Trophoblast cell (in vitro differentiated cells and primary cell): ENCODE measurements around the gene SDR9C7.
"Not testable (repeated sequence)": the region's sequence is repeated elsewhere in the genome, so short reads cannot be mapped to it uniquely, and the experiment has no call there.

Experiments used
- DNase-seq, 2 donors: peaks; one replicate each; pipeline ENCODE4 v3.0.0-alpha.2; 2016
- H2AFZ ChIP-seq: 2 replicates; pipeline ENCODE4 v1.6.1; 2013; ENCODE audit warnings: low read length, moderate library complexity, mild to moderate bottlenecking; ENCODE audit not compliant: insufficient read depth, poor library complexity
- H2AK5ac ChIP-seq: 2 replicates; pipeline ENCODE4 v1.6.1; 2013; ENCODE audit warnings: mild to moderate bottlenecking, low read length
- H2BK120ac ChIP-seq: 2 replicates; pipeline ENCODE4 v1.6.1; 2013; ENCODE audit warnings: low read length, mild to moderate bottlenecking, moderate library complexity; ENCODE audit not compliant: insufficient read depth, poor library complexity
- H2BK12ac ChIP-seq: 2 replicates; pipeline ENCODE4 v1.6.1; 2013; ENCODE audit warnings: mild to moderate bottlenecking, low read length, moderate library complexity
- H2BK5ac ChIP-seq: 2 replicates; pipeline ENCODE4 v1.6.1; 2013; ENCODE audit warnings: low read length, low read depth, moderate library complexity, mild to moderate bottlenecking; ENCODE audit not compliant: poor library complexity
- H3K14ac ChIP-seq: 2 replicates; pipeline ENCODE4 v1.6.1; 2013; ENCODE audit warnings: mild to moderate bottlenecking, low read length
- H3K18ac ChIP-seq: 2 replicates; pipeline ENCODE4 v1.6.1; 2013; ENCODE audit warnings: mild to moderate bottlenecking, low read length
- H3K23ac ChIP-seq: 2 replicates; pipeline ENCODE4 v1.6.1; 2013; ENCODE audit warnings: low read length
- H3K27ac ChIP-seq: 2 replicates; pipeline ENCODE4 v1.5.1; 2013; ENCODE audit warnings: low read depth, mild to moderate bottlenecking, inconsistent platforms, low read length, moderate library complexity
- H3K27me3 ChIP-seq: 2 replicates; pipeline ENCODE4 v1.6.1; 2013; ENCODE audit warnings: inconsistent platforms, mild to moderate bottlenecking, low read length, moderate library complexity; ENCODE audit not compliant: insufficient read depth
- H3K36me3 ChIP-seq, 2 experiments: 1 replicate in 1 of 2; 2 replicates in 1 of 2; pipeline ENCODE4 v1.6.1; 2013; ENCODE audit warnings: low read length in 2 of 2, mild to moderate bottlenecking in 2 of 2, moderate library complexity in 1 of 2; ENCODE audit not compliant: insufficient read depth in 2 of 2, control insufficient read depth in 1 of 2
- H3K4ac ChIP-seq: 2 replicates; pipeline ENCODE4 v1.6.1; 2013; ENCODE audit warnings: low read depth, mild to moderate bottlenecking, low read length, moderate library complexity
- H3K4me1 ChIP-seq, 2 experiments: 1 replicate in 1 of 2; 2 replicates in 1 of 2; pipeline ENCODE4 v1.6.1; 2013; ENCODE audit warnings: low read length in 2 of 2, mild to moderate bottlenecking in 2 of 2, moderate library complexity in 1 of 2; ENCODE audit not compliant: insufficient read depth in 2 of 2, control insufficient read depth in 1 of 2
- H3K4me2 ChIP-seq: 2 replicates; pipeline ENCODE4 v1.6.1; 2013; ENCODE audit warnings: inconsistent platforms, mild to moderate bottlenecking, low read length, moderate library complexity
- H3K4me3 ChIP-seq: 2 replicates; pipeline ENCODE4 v1.5.1; 2013; ENCODE audit warnings: mild to moderate bottlenecking, low read depth, low read length, inconsistent platforms
- H3K79me1 ChIP-seq: one replicate; pipeline ENCODE4 v1.6.1; 2013; ENCODE audit warnings: low read length
- H3K79me2 ChIP-seq: 2 replicates; pipeline ENCODE4 v1.6.1; 2013; ENCODE audit warnings: low read length, mild to moderate bottlenecking; ENCODE audit not compliant: control insufficient read depth, insufficient read depth, poor library complexity
- H3K9ac ChIP-seq: 2 replicates; pipeline ENCODE4 v1.6.1; 2013; ENCODE audit warnings: mild to moderate bottlenecking, low read length
- H3K9me3 ChIP-seq: 2 replicates; pipeline ENCODE4 v1.6.1; 2013; ENCODE audit warnings: low read depth, mild to moderate bottlenecking, control low read depth, inconsistent platforms, low read length; ENCODE audit not compliant: insufficient read depth
- H4K12ac ChIP-seq: 2 replicates; pipeline ENCODE4 v1.6.1; 2013; ENCODE audit warnings: low read depth, mild to moderate bottlenecking, low read length, moderate library complexity
- H4K8ac ChIP-seq: 2 replicates; pipeline ENCODE4 v1.6.1; 2013; ENCODE audit warnings: low read depth, mild to moderate bottlenecking, low read length, moderate library complexity
- H4K91ac ChIP-seq: one replicate; pipeline ENCODE4 v1.6.1; 2013; ENCODE audit warnings: low read depth, mild to moderate bottlenecking, low read length, moderate library complexity
- WGBS: extraction: QIAGEN DNeasy Blood & Tissue Kit; methylation state at CpG from one replicate; pipeline ENCODE4 v1.1.7; 2013; ENCODE audit warnings: missing lambda C conversion rate; ENCODE audit not compliant: insufficient read length, insufficient coverage; ENCODE audit errors: extremely low coverage; 5-methylcytosine and 5-hydroxymethylcytosine counted together

Gene SDR9C7

DNA sequence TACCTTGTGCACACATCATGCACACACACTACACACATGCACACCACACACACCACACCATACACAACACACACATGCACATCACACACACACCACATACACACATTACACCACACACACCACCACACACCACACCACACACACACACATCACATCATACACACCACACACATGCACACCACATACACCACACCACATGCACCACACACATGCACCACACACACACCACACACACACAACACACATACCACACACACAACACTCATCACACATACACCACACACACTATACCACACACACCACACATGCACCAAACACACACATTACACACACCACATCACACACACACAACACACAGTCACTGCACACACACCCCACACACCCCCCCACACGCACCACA is 38.1 kb downstream of the SDR9C7 start:
- 100% methylated on average over 1 of the region's 1 CpG for WGBS
- no peak overlapping the region for H2BK12ac ChIP-seq

GRCh38 chr12:56894698-56895368 is 39.4 kb downstream of the SDR9C7 start:
- H3K4ac ChIP-seq: no peak overlapping the region
- no peak overlapping the region for H3K4me2 ChIP-seq
- no peak overlapping the region for H2BK120ac ChIP-seq
- H3K4me1 ChIP-seq: no peaks in the 10 kb centered on the region
- no peak overlapping the region for H4K91ac ChIP-seq
- no peak overlapping the region for H3K23ac ChIP-seq
- H2BK5ac ChIP-seq: no peak overlapping the region
- H3K9me3 ChIP-seq: peaks cover 7% of the 10 kb centered on the region
- H2BK12ac ChIP-seq: no peak overlapping the region
- no peak overlapping the region for H3K18ac ChIP-seq
- H3K4me3 ChIP-seq: no peak overlapping the region
- no peaks in the 10 kb centered on the region for H3K36me3 ChIP-seq
- H3K9ac ChIP-seq: no peak overlapping the region
- no peaks in the 10 kb centered on the region for H3K27me3 ChIP-seq
- no peak overlapping the region for H3K14ac ChIP-seq
- no CpG with 5 or more reads among the region's 5 CpGs for WGBS
- H3K79me2 ChIP-seq: no peaks in the 10 kb centered on the region
- no peak overlapping the region for H3K27ac ChIP-seq
- no peak overlapping the region for H4K8ac ChIP-seq
- no peak overlapping the region for H2AK5ac ChIP-seq
- no peaks in the 10 kb centered on the region for H3K79me1 ChIP-seq
- no peak overlapping the region for H4K12ac ChIP-seq
- no peak overlapping the region for H2AFZ ChIP-seq
- no peak for DNase-seq

More for the DNA sequence above, 38.1 kb downstream of the SDR9C7 start:
- Histone ChIP-seq H3K18ac (no peak overlapping the region), H3K79me1 (no peaks in the 10 kb centered on the region), H3K4ac (no peak overlapping the region), H3K79me2 (no peaks in the 10 kb centered on the region), H2AFZ (no peak overlapping the region), H3K9ac (no peak overlapping the region), H3K4me1 (no peaks in the 10 kb centered on the region), H4K91ac (no peak overlapping the region), H4K12ac (no peak overlapping the region), H3K36me3 (no peaks in the 10 kb centered on the region), H3K27me3 (no peaks in the 10 kb centered on the region), H2BK5ac (no peak overlapping the region), H3K9me3 (peaks cover 17% of the 10 kb centered on the region), H2AK5ac (no peak overlapping the region), H3K27ac (no peak overlapping the region), H2BK120ac (no peak overlapping the region), H3K4me3 (peak overlapping the region; percentile 55), H4K8ac (no peak overlapping the region), H3K4me2 (no peak overlapping the region), H3K14ac (no peak overlapping the region), H3K23ac (peak overlapping the region; percentile 92)
- DNase-seq: no peak

DNA sequence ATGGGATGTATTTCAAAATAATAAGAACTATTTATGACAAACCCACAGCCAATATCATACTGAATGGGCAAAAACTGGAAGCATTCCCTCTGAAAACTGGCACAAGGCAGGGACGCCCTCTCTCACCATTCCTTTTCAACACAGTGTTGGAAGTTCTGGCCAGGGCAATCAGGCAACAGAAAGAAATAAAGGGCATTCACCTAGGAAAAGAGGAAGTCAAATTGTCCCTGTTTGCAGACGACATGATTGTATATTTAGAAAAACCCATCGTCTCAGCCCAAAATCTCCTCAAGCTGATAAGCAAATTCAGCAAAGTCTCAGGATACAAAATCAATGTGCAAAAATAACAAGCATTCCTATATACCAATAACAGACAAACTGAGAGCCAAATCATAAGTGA is 42.3 kb downstream of the SDR9C7 start:
- H3K4me2 ChIP-seq, H3K9me3 ChIP-seq, H3K27me3 ChIP-seq: not testable (repeated sequence)

DNA sequence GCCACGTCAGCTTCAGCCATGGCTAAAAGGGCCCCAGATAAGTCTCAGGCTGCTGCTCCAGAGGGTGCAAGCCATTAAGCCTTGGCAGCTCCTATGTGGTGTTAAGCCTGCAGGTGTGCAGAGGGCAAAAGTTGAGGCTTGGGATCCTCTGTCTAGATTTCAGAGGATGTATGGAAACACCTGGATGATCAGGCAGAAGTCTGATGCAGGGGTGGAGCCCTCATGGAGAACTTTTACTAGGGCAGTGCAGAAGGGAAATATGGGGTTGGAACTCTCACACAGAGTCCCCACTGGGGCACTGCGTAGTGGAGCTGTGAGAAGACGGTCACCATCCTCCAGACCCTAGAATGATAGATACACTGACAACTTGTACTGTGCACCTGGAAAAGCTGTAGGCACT is 47.9 kb downstream of the SDR9C7 start:
- Histone ChIP-seq H3K4me1 (no peaks in the 10 kb centered on the region), H3K4me2 (no peak overlapping the region), H3K79me2 (no peaks in the 10 kb centered on the region), H4K91ac (no peak overlapping the region), H2BK12ac (no peak overlapping the region), H2AK5ac (no peak overlapping the region), H3K27ac (no peak overlapping the region), H3K4me3 (no peak overlapping the region), H3K27me3 (peaks cover 4% of the 10 kb centered on the region), H3K36me3 (no peaks in the 10 kb centered on the region), H4K12ac (no peak overlapping the region), H3K9ac (no peak overlapping the region), H2AFZ (no peak overlapping the region), H3K4ac (no peak overlapping the region), H3K23ac (no peak overlapping the region), H3K9me3 (peaks cover 14% of the 10 kb centered on the region), H2BK120ac (no peak overlapping the region), H3K14ac (no peak overlapping the region), H2BK5ac (no peak overlapping the region), H3K79me1 (no peaks in the 10 kb centered on the region), H3K18ac (no peak overlapping the region), H4K8ac (no peak overlapping the region)
- no CpG with 5 or more reads among the region's 3 CpGs for WGBS
- no peak for DNase-seq

More for the DNA sequence above, 42.3 kb downstream of the SDR9C7 start:
- DNase-seq, H3K4me1 ChIP-seq, H2BK120ac ChIP-seq, H4K8ac ChIP-seq, H3K18ac ChIP-seq, H2BK12ac ChIP-seq, H3K9ac ChIP-seq, H3K4me3 ChIP-seq, H3K36me3 ChIP-seq, H2AK5ac ChIP-seq, H3K4ac ChIP-seq, H3K23ac ChIP-seq, H3K79me2 ChIP-seq, H3K79me1 ChIP-seq, H3K14ac ChIP-seq, H4K12ac ChIP-seq, H3K27ac ChIP-seq, H2AFZ ChIP-seq, H2BK5ac ChIP-seq, H4K91ac ChIP-seq: not testable (repeated sequence)
- no CpG with 5 or more reads among the region's 3 CpGs for WGBS
